ENCODE results near the gene UNC13C.
"Not testable (repeated sequence)": the region's sequence is repeated elsewhere in the genome, so short reads cannot be mapped to it uniquely, and the experiment has no call there.

The UNC13C gene

GRCh38 chr15:54307252-54307902 is 329.1 kb downstream of the UNC13C start:
- DNase-seq: no peak

- no peak for DNase-seq
These were observed 329.7 kb downstream of the UNC13C start for GRCh38 chr15:54307926-54308325.

- no peak for DNase-seq
These were observed 334.3 kb downstream of the UNC13C start for GRCh38 chr15:54312528-54312927.

- no peak for DNase-seq
These were observed 343.2 kb downstream of the UNC13C start for GRCh38 chr15:54321426-54321825.

GRCh38 chr15:54322341-54322740 is 344.1 kb downstream of the UNC13C start:
- no peak for DNase-seq

- DNase-seq: no peak
These were observed 367.1 kb downstream of the UNC13C start for GRCh38 chr15:54345301-54345700.

- DNase-seq: no peak
These were observed 367.6 kb downstream of the UNC13C start for GRCh38 chr15:54345827-54346226.

- no peak for DNase-seq
These were observed 369.0 kb downstream of the UNC13C start for GRCh38 chr15:54347082-54347827.

GRCh38 chr15:54353726-54354125 is 375.5 kb downstream of the UNC13C start:
- no peak for DNase-seq

GRCh38 chr15:54354341-54354740 is 376.1 kb downstream of the UNC13C start:
- no peak for DNase-seq

GRCh38 chr15:54364961-54365360 is 386.7 kb downstream of the UNC13C start:
- no peak for DNase-seq

- no peak for DNase-seq
These were observed 395.1 kb downstream of the UNC13C start for GRCh38 chr15:54373332-54373731.

- DNase-seq: no peak
These were observed 396.1 kb downstream of the UNC13C start for GRCh38 chr15:54374184-54374952.

GRCh38 chr15:54387799-54388198 is 409.6 kb downstream of the UNC13C start:
- DNase-seq: no peak

GRCh38 chr15:54388746-54389145 is 410.5 kb downstream of the UNC13C start:
- DNase-seq: no peak

GRCh38 chr15:54410481-54410880 is 432.2 kb downstream of the UNC13C start:
- no peak for DNase-seq

GRCh38 chr15:54424171-54424570 is 445.9 kb downstream of the UNC13C start:
- no peak for DNase-seq

GRCh38 chr15:54428596-54428995 is 450.4 kb downstream of the UNC13C start:
- no peak for DNase-seq

GRCh38 chr15:54450288-54450687 is 472.0 kb downstream of the UNC13C start:
- DNase-seq: not testable (repeated sequence)

- DNase-seq: no peak
These were observed 478.2 kb downstream of the UNC13C start for GRCh38 chr15:54456413-54456812.

GRCh38 chr15:54462511-54462913 is 484.3 kb downstream of the UNC13C start:
- DNase-seq: no peak

- DNase-seq: no peak
These were observed 503.6 kb downstream of the UNC13C start for GRCh38 chr15:54481819-54482218.

- DNase-seq: no peak
These were observed 504.0 kb downstream of the UNC13C start for GRCh38 chr15:54482251-54482650.

- DNase-seq: no peak
These were observed 522.1 kb downstream of the UNC13C start for GRCh38 chr15:54500330-54500729.
